GM13977 (cell line): ENCODE measurements around the gene MECR.

Experiments
- DNase-seq: peaks from one replicate; pipeline ENCODE4 v3.0.0; 2012; ENCODE audit warnings: low spot score
- in situ Hi-C: fragments of 300-500 bp; cut with MboI; formaldehyde crosslinking; loops from one replicate; pipeline ENCODE4 v1.12.0; 2022; ENCODE audit warnings: low sequenced_read_pairs, low pct_unique_long_range_greater_than_20kb, mixed read lengths, inconsistent platforms; ENCODE audit not compliant: unreplicated experiment
- TF ChIP-seq, protein P1 (sequence below): IDR thresholded peaks from 2 replicates; pipeline ENCODE4 v1.5.1; 2012; ENCODE audit warnings: mild to moderate bottlenecking, control low read depth; ENCODE audit not compliant: insufficient read depth; ENCODE audit errors: extremely low read depth, missing control alignments

MECR gene

DNA sequence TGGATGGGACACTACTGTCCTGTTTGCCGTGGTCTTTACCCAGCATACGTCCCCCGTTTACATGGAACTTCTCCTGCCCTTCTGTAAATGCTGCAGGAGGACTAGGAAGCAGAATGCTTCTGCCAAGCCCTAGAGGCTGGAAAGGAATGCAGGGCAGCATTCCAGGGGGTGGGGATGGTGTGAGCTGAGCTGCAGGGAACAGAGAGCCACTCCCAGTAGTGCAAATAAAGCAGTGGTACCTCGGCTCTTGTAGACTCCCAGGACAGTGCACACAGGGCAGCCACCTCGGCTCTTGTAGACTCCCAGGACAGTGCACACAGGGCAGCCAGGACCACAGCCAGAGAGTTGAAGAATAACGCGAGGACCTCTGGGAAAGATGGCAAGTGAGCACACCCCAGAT is 41.0 kb upstream of the MECR start:
- no peak for DNase-seq
- TF ChIP-seq, protein P1, sequence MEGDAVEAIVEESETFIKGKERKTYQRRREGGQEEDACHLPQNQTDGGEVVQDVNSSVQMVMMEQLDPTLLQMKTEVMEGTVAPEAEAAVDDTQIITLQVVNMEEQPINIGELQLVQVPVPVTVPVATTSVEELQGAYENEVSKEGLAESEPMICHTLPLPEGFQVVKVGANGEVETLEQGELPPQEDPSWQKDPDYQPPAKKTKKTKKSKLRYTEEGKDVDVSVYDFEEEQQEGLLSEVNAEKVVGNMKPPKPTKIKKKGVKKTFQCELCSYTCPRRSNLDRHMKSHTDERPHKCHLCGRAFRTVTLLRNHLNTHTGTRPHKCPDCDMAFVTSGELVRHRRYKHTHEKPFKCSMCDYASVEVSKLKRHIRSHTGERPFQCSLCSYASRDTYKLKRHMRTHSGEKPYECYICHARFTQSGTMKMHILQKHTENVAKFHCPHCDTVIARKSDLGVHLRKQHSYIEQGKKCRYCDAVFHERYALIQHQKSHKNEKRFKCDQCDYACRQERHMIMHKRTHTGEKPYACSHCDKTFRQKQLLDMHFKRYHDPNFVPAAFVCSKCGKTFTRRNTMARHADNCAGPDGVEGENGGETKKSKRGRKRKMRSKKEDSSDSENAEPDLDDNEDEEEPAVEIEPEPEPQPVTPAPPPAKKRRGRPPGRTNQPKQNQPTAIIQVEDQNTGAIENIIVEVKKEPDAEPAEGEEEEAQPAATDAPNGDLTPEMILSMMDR: no peak
- in situ Hi-C loops: no loop called here

DNA sequence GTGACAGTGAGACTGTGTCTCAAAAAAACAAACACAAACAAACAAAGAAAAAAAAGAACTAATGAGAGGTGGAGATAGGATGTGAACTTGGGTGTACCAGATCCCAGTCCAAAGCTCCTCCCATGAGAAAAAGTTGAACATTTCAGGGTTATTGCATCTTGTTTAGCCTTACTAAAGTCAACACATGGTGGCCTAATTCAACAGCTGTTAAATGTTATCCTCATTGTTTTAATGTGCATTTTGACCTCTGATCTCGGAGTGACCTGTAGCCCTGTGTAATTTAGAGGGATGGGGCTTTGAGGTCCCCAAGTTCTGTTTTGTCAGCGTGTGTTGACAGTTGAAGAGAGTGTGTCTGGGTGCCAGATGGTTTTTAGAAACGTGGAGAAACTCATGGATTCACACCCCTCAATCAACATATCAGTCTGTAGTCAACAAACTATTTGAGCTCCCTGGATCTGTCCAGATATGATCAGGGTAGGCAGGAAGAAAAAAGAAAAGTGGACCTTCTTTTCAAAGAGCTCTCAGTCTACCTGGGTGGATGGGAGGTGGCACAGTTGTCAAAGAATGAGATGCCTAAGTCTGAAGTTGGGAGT is 40.3 kb upstream of the MECR start:
- in situ Hi-C loops: no loop called here
- TF ChIP-seq, protein P1: no peak
- no peak for DNase-seq

DNA sequence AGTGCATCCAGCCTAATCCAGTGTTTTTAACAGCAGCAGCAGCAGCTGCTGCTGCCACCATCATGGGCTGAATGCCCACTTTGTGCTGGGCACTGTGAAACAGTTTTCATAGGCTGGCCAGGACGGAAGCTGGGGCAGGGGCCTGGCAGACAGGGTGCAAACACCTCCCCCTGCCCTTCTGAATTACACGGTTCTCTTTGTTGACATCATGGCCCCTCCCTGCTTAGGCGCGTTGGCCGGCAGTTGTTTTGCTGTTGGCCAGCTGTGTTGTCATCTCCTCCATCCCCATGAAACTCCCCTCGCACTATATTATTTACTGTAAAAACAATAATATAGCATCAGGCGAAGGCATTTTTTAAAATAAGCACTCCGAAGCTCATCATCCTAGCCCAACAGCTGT is 38.6 kb upstream of the MECR start:
- TF ChIP-seq, protein P1: no peak
- DNase-seq: no peak
- in situ Hi-C loops: no loop called here

DNA sequence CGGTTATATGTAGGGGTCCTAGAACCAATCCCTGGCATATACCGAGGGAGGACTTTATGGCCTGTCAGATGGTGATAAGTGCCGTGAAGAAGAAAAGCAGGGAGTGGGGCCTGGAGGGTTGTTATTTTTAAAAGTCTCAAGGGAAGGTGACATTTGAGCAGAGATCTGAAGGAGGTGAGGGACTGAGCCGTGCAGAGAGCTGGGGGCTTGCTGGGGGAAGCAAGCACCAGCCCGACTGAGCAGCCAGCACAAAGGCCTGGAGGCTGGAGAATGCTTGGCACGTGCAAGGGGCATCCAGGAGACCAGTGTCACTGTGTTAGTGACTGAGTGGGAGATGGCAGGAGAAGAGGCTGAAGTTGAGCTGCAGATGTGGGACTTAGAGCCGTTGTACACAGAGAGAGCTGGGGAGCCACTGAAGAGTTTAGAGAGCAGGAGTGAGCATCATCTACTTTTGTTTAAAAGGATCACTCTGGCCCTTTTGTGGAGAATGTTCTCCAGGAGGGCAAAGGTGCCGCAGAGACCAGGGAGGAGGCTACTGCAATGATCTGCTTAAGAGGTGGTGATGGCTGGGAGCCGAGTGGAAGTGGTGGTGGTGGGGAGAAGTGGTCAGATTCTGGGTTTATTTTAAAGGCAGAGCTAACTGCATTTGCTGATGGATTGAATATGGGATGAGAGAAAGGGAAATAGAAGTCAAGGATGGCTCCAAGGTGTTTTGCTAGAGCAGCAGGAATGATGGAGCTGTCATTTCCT is 36.8 kb upstream of the MECR start:
- in situ Hi-C loops: no loop called here
- TF ChIP-seq, protein P1: no peak

DNA sequence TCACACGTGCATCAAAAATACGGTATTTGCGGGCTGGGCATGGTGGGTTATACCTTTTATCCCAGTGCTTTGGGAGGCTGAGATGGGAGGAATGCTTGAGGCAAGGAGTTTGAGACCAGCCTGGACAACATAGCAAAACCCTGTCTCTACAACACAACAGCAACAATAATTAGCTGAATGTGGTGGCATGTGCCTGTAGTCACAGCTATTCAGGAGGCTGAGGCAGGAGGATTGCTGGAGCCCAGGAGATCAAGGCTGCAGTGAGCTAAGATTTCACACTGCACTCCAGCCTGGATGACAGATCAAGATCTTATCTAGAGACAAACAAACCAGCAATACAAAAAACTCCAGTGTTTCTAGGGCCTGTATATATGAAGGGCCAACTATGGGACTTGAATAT is 36.2 kb upstream of the MECR start:
- DNase-seq: no peak
- in situ Hi-C loops: no loop called here
- TF ChIP-seq, protein P1: no peak

More for the DNA sequence above, 36.8 kb upstream of the MECR start:
- no peak for DNase-seq

DNA sequence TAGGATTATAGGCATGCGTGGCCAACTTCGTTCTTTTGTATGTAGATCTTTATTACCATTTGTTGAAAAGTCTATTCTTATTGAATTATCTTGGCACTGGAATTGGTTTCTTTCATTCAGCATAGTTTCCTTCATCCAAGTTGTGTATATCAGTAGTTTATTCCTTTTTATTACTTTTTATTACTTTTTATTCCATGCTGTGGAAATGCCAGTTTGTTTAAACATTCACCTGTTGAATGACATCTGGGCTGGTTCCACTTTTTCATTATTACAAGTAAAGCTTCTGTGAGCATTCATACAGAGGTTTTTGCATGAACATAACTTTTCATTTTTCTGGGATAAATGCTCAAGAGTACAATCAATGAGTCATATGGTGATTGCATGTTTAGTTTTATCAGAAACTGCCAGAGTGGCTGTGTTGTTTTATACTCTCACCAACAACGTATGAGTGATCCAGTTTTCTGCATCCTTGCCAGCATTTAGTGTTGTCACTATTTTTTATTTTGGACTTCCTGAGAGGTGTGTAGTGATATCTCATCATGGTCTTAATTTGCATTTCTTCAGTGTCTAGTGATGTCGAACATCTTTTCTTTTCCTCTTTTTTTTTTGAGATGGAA is 34.1 kb upstream of the MECR start:
- TF ChIP-seq, protein P1: no peak
- no peak for DNase-seq
- in situ Hi-C loops: no loop called here
